ENCODE data around the gene NDUFA3.

Gene NDUFA3

GRCh38 chr19:54123682-54124081 lies 21.0 kb downstream of the NDUFA3 start:
- Histone ChIP-seq H3K36me3 (replicated peaks) (peaks cover 70% of the 10 kb centered on the region), H3K27me3 (ENCODE audit: low read depth) (no peaks in the 10 kb centered on the region), H3K4me3 (no peak overlapping the region), H3K4me1 (no peaks in the 10 kb centered on the region), H3K9me3 (no peaks in the 10 kb centered on the region)
- DNase-seq (ENCODE audit: low spot score in 2 of 2), result no peak
- in situ Hi-C loops (cut with MboI; ENCODE audit: low sequenced_read_pairs), result no loop called here

- Histone ChIP-seq H3K4me1 (no peaks in the 10 kb centered on the region), H3K4me3 (no peak overlapping the region), H3K9me3 (no peaks in the 10 kb centered on the region), H3K36me3 (replicated peaks) (peaks cover 70% of the 10 kb centered on the region), H3K27me3 (ENCODE audit: low read depth) (no peaks in the 10 kb centered on the region)
- DNase-seq (ENCODE audit: low spot score in 2 of 2), result no peak
- in situ Hi-C loops (cut with MboI; ENCODE audit: low sequenced_read_pairs), result no loop called here
Measured at GRCh38 chr19:54124393-54124792, 21.7 kb downstream of the NDUFA3 start.

GRCh38 chr19:54125713-54126112 lies 23.1 kb downstream of the NDUFA3 start:
- in situ Hi-C loops (cut with MboI; ENCODE audit: low sequenced_read_pairs), result no loop called here
- Histone ChIP-seq H3K27me3 (ENCODE audit: low read depth) (no peaks in the 10 kb centered on the region), H3K4me3 (no peak overlapping the region), H3K4me1 (no peaks in the 10 kb centered on the region), H3K9me3 (no peaks in the 10 kb centered on the region), H3K36me3 (replicated peaks) (peaks cover 59% of the 10 kb centered on the region)
- DNase-seq (ENCODE audit: low spot score in 2 of 2), result no peak

GRCh38 chr19:54127688-54128440 lies 25.2 kb downstream of the NDUFA3 start:
- Histone ChIP-seq H3K36me3 (replicated peaks) (peaks cover 50% of the 10 kb centered on the region), H3K27me3 (ENCODE audit: low read depth) (no peaks in the 10 kb centered on the region), H3K9me3 (no peaks in the 10 kb centered on the region), H3K4me1 (no peaks in the 10 kb centered on the region), H3K4me3 (no peak overlapping the region)
- no peak for DNase-seq (ENCODE audit: low spot score in 2 of 2)
- in situ Hi-C loops (cut with MboI; ENCODE audit: low sequenced_read_pairs), result no loop called here

- in situ Hi-C loops (cut with MboI; ENCODE audit: low sequenced_read_pairs), result no loop called here
- Histone ChIP-seq H3K4me1 (no peaks in the 10 kb centered on the region), H3K36me3 (replicated peaks) (peaks cover 49% of the 10 kb centered on the region), H3K27me3 (ENCODE audit: low read depth) (no peaks in the 10 kb centered on the region), H3K4me3 (no peak overlapping the region), H3K9me3 (no peaks in the 10 kb centered on the region)
- no peak for DNase-seq (ENCODE audit: low spot score in 2 of 2)
Measured at GRCh38 chr19:54128441-54128725, 25.7 kb downstream of the NDUFA3 start.

GRCh38 chr19:54128796-54129616 lies 26.4 kb downstream of the NDUFA3 start:
- in situ Hi-C loops (cut with MboI; ENCODE audit: low sequenced_read_pairs), result no loop called here

GRCh38 chr19:54129617-54129996 lies 27.0 kb downstream of the NDUFA3 start:
- no peak for DNase-seq (ENCODE audit: low spot score in 2 of 2)
- no peak overlapping the region for H3K4me3 ChIP-seq
- H3K27me3 ChIP-seq (ENCODE audit: low read depth), result no peaks in the 10 kb centered on the region
- H3K9me3 ChIP-seq, result no peaks in the 10 kb centered on the region
- H3K4me1 ChIP-seq, result no peaks in the 10 kb centered on the region
- peaks cover 37% of the 10 kb centered on the region for H3K36me3 ChIP-seq (replicated peaks)
- in situ Hi-C loops (cut with MboI; ENCODE audit: low sequenced_read_pairs), result no loop called here

More at GRCh38 chr19:54128796-54129616, 26.4 kb downstream of the NDUFA3 start:
- H3K27me3 ChIP-seq (ENCODE audit: low read depth), result no peaks in the 10 kb centered on the region
- H3K9me3 ChIP-seq, result no peaks in the 10 kb centered on the region
- no peak overlapping the region for H3K4me3 ChIP-seq
- DNase-seq (ENCODE audit: low spot score in 2 of 2), result no peak
- no peaks in the 10 kb centered on the region for H3K4me1 ChIP-seq
- H3K36me3 ChIP-seq (replicated peaks), result peaks cover 43% of the 10 kb centered on the region

- in situ Hi-C loops (cut with MboI; ENCODE audit: low sequenced_read_pairs), result no loop called here
- H3K4me1 ChIP-seq, result peaks cover 2% of the 10 kb centered on the region
- no peaks in the 10 kb centered on the region for H3K9me3 ChIP-seq
- peaks cover 12% of the 10 kb centered on the region; the same call in 1 of the 2 replicates for H3K36me3 ChIP-seq (replicated peaks)
- DNase-seq (ENCODE audit: low spot score in 2 of 2), result no peak
- H3K27me3 ChIP-seq (ENCODE audit: low read depth), result no peaks in the 10 kb centered on the region
- H3K4me3 ChIP-seq, result no peak overlapping the region
Measured at GRCh38 chr19:54133312-54133956, 30.8 kb downstream of the NDUFA3 start.

GRCh38 chr19:54133957-54134590 lies 31.4 kb downstream of the NDUFA3 start:
- in situ Hi-C loops (cut with MboI; ENCODE audit: low sequenced_read_pairs), result no loop called here
- Histone ChIP-seq H3K4me3 (no peak overlapping the region), H3K27me3 (ENCODE audit: low read depth) (no peaks in the 10 kb centered on the region), H3K36me3 (replicated peaks) (peaks cover 17% of the 10 kb centered on the region), H3K9me3 (no peaks in the 10 kb centered on the region), H3K4me1 (peaks cover 2% of the 10 kb centered on the region)
- no peak for DNase-seq (ENCODE audit: low spot score in 2 of 2)

- H3K36me3 ChIP-seq (replicated peaks), result peaks cover 29% of the 10 kb centered on the region
- peaks cover 2% of the 10 kb centered on the region for H3K4me1 ChIP-seq
- no peaks in the 10 kb centered on the region for H3K9me3 ChIP-seq
- H3K4me3 ChIP-seq, result peak overlapping the region; percentile 39
- in situ Hi-C loops (cut with MboI; ENCODE audit: low sequenced_read_pairs), result no loop called here
- H3K27me3 ChIP-seq (ENCODE audit: low read depth), result no peaks in the 10 kb centered on the region
- peak; percentile 43 to 48 for DNase-seq (ENCODE audit: low spot score in 2 of 2)
Measured at GRCh38 chr19:54136086-54136863, 33.6 kb downstream of the NDUFA3 start.

GRCh38 chr19:54136864-54137698 lies 34.4 kb downstream of the NDUFA3 start:
- H3K36me3 ChIP-seq (replicated peaks), result peaks cover 35% of the 10 kb centered on the region
- in situ Hi-C loops (cut with MboI; ENCODE audit: low sequenced_read_pairs), result no loop called here
- no peaks in the 10 kb centered on the region for H3K27me3 ChIP-seq (ENCODE audit: low read depth)
- DNase-seq (ENCODE audit: low spot score in 2 of 2), result peak; percentile 100
- H3K4me1 ChIP-seq, result peaks cover 2% of the 10 kb centered on the region
- H3K4me3 ChIP-seq, result peak overlapping the region; percentile 96
- H3K9me3 ChIP-seq, result no peaks in the 10 kb centered on the region

GRCh38 chr19:54137699-54138488 lies 35.2 kb downstream of the NDUFA3 start, which contains the start of gene CNOT3:
Gene CNOT3 (plus strand): TSS chr19:54137762. CDS start chr19:54142979, 5,217 bp downstream.
- peaks cover 2% of the 10 kb centered on the region for H3K4me1 ChIP-seq
- in situ Hi-C loops (cut with MboI; ENCODE audit: low sequenced_read_pairs), result no loop called here
- H3K9me3 ChIP-seq, result no peaks in the 10 kb centered on the region
- H3K36me3 ChIP-seq (replicated peaks), result peaks cover 41% of the 10 kb centered on the region
- H3K4me3 ChIP-seq, result peak within 1 kb of the TSS; percentile 96
- DNase-seq (ENCODE audit: low spot score in 2 of 2), result peak in 1 of 2 experiments; percentile 30
- no peaks in the 10 kb centered on the region for H3K27me3 ChIP-seq (ENCODE audit: low read depth)
